OCI-LY1 (cell line): Measurements from ENCODE around the gene RASA2.

Experiments
- H2AFZ ChIP-seq: fragments of 200-600 bp; sonication (generic), shearing (Covaris generic); 2 replicates; pipeline ENCODE4 v1.6.0; 2014; ENCODE audit warnings: antibody characterized with exemption, mild to moderate bottlenecking, low read length
- H3F3A ChIP-seq: fragments of 200-600 bp; sonication (generic), shearing (Covaris generic); 2 replicates; pipeline ENCODE4 v1.6.0; 2014; ENCODE audit warnings: mild to moderate bottlenecking, antibody characterized with exemption, low read length, moderate library complexity; ENCODE audit not compliant: insufficient read depth
- H3K27ac ChIP-seq: fragments of 200-600 bp; sonication (generic); 2 replicates; pipeline ENCODE4 v1.5.1; 2014; ENCODE audit warnings: low read length, mixed run types, mild to moderate bottlenecking, low read depth; ENCODE audit not compliant: poor library complexity, severe bottlenecking
- H3K27me3 ChIP-seq: fragments of 200-600 bp; sonication (generic); 2 replicates; pipeline ENCODE4 v1.6.0; 2014; ENCODE audit warnings: antibody characterized with exemption, mild to moderate bottlenecking, low read length, moderate library complexity; ENCODE audit not compliant: insufficient read depth
- H3K36me3 ChIP-seq: fragments of 200-600 bp; sonication (generic); 2 replicates; pipeline ENCODE4 v1.6.1; 2014; ENCODE audit warnings: mild to moderate bottlenecking, antibody characterized with exemption, low read length, moderate library complexity, mixed read lengths; ENCODE audit not compliant: insufficient read depth
- H3K4me1 ChIP-seq: fragments of 200-600 bp; sonication (generic); 2 replicates; pipeline ENCODE4 v1.5.1; 2014; ENCODE audit warnings: mild to moderate bottlenecking, low read length, moderate library complexity; ENCODE audit not compliant: insufficient read depth, severe bottlenecking
- H3K4me2 ChIP-seq: fragments of 200-600 bp; sonication (generic), shearing (Covaris generic); 2 replicates; pipeline ENCODE4 v1.6.1; 2014; ENCODE audit warnings: low read length
- H3K4me3 ChIP-seq: fragments of 200-600 bp; sonication (generic); 2 replicates; pipeline ENCODE4 v1.5.1; 2014; ENCODE audit warnings: low read length, low read depth, mild to moderate bottlenecking, mixed read lengths; ENCODE audit not compliant: poor library complexity, severe bottlenecking
- H3K79me2 ChIP-seq: fragments of 200-600 bp; shearing (Covaris generic); 2 replicates; pipeline ENCODE4 v1.6.1; 2016; ENCODE audit warnings: mixed run types, low read length, mixed read lengths; ENCODE audit not compliant: insufficient read depth
- H3K9ac ChIP-seq: fragments of 200-600 bp; sonication (generic), shearing (Covaris generic); 2 replicates; pipeline ENCODE4 v1.6.1; 2014; ENCODE audit warnings: mild to moderate bottlenecking, low read length, mixed read lengths
- H3K9me2 ChIP-seq: fragments of 200-600 bp; sonication (generic), shearing (Covaris generic); 2 replicates; pipeline ENCODE4 v1.6.1; 2014; ENCODE audit warnings: low read depth, mild to moderate bottlenecking, low read length, mixed read lengths
- H3K9me3 ChIP-seq: fragments of 200-600 bp; shearing (Covaris generic); 2 replicates; pipeline ENCODE4 v1.6.1; 2014; ENCODE audit warnings: low read length, mixed read lengths
- H4K20me1 ChIP-seq: fragments of 200-600 bp; sonication (generic), shearing (Covaris generic); 2 replicates; pipeline ENCODE4 v1.6.0; 2016; ENCODE audit warnings: mild to moderate bottlenecking, low read length; ENCODE audit not compliant: insufficient read depth
- CTCF ChIP-seq: fragments of 200-600 bp; sonication (generic), shearing (Covaris generic); IDR thresholded peaks from 2 replicates; pipeline ENCODE4 v1.5.1; 2017; ENCODE audit warnings: mild to moderate bottlenecking, antibody characterized with exemption, low read length, moderate library complexity, mixed read lengths
- EZH2 ChIP-seq: fragments of 200-600 bp; sonication (generic), shearing (Covaris generic); IDR thresholded peaks from 2 replicates; pipeline ENCODE4 v1.8.0; 2017; ENCODE audit warnings: borderline replicate concordance, mixed run types, mild to moderate bottlenecking, antibody characterized with exemption, low read length, moderate library complexity, mixed read lengths

The RASA2 gene

GRCh38 chr3:141440942-141441341, 45.9 kb upstream of the RASA2 start:
- Histone ChIP-seq H3K36me3 (peaks cover 36% of the 10 kb centered on the region), H3K9ac (peak overlapping the region; percentile 24; the same call in 1 of the 2 replicates), H3K79me2 (no peaks in the 10 kb centered on the region), H3K27me3 (no peaks in the 10 kb centered on the region), H4K20me1 (no peaks in the 10 kb centered on the region), H3K27ac (peak overlapping the region; percentile 52), H3K4me3 (no peak overlapping the region), H3F3A (no peaks in the 10 kb centered on the region), H3K9me3 (no peaks in the 10 kb centered on the region), H3K4me2 (peak overlapping the region; percentile 43; the same call in 1 of the 2 replicates), H2AFZ (no peak overlapping the region), H3K4me1 (peaks cover 14% of the 10 kb centered on the region), H3K9me2 (no peaks in the 10 kb centered on the region)
- TF ChIP-seq CTCF: no peak
- no peak for TF ChIP-seq EZH2

GRCh38 chr3:141441381-141442364, 45.2 kb upstream of the RASA2 start:
- Histone ChIP-seq H2AFZ (no peak overlapping the region), H3K27ac (peak overlapping the region; percentile 52), H4K20me1 (no peaks in the 10 kb centered on the region), H3K36me3 (peaks cover 36% of the 10 kb centered on the region), H3K9me3 (no peaks in the 10 kb centered on the region), H3K4me2 (peak overlapping the region; percentile 43; the same call in 1 of the 2 replicates), H3K79me2 (no peaks in the 10 kb centered on the region), H3K27me3 (no peaks in the 10 kb centered on the region), H3K9ac (peak overlapping the region; percentile 24; the same call in 1 of the 2 replicates), H3K9me2 (no peaks in the 10 kb centered on the region), H3F3A (no peaks in the 10 kb centered on the region), H3K4me1 (peaks cover 14% of the 10 kb centered on the region), H3K4me3 (no peak overlapping the region)
- TF ChIP-seq EZH2 (no peak), CTCF (peak; percentile 99)

- Histone ChIP-seq H3K9ac (no peak overlapping the region), H3K27ac (no peak overlapping the region), H3K4me2 (no peak overlapping the region), H3F3A (no peaks in the 10 kb centered on the region), H3K27me3 (no peaks in the 10 kb centered on the region), H4K20me1 (no peaks in the 10 kb centered on the region), H3K9me2 (no peaks in the 10 kb centered on the region), H3K36me3 (peaks cover 36% of the 10 kb centered on the region), H3K4me3 (no peak overlapping the region), H3K9me3 (no peaks in the 10 kb centered on the region), H2AFZ (no peak overlapping the region), H3K79me2 (no peaks in the 10 kb centered on the region), H3K4me1 (peaks cover 14% of the 10 kb centered on the region)
- TF ChIP-seq EZH2 (no peak), CTCF (no peak)
These were observed 44.4 kb upstream of the RASA2 start for GRCh38 chr3:141442446-141442845.
